ENCODE data around the gene EPPIN. TPM values are rescaled to one million over a fixed set of nuclear protein-coding genes. Genes with fewer than 3 reads are reported as not detected.

EPPIN gene
- not detected in 2 replicates for total RNA-seq

GRCh38 chr20:45547206-45547770, at the start of gene EPPIN:
EPPIN (minus strand) TSS chr20:45547401; CDS start chr20:45547357, 44 bp downstream.

GRCh38 chr20:45579184-45579583, 32.0 kb upstream of the EPPIN start, which contains the start of gene WFDC8:
WFDC8 (minus strand) TSS chr20:45579284; CDS start chr20:45579247, 37 bp downstream.

GRCh38 chr20:45539382-45539781, 7.8 kb downstream of the EPPIN start, which contains the start of gene WFDC6:
WFDC6 (minus strand) TSS chr20:45539482; CDS start chr20:45539407, 75 bp downstream.

DNA sequence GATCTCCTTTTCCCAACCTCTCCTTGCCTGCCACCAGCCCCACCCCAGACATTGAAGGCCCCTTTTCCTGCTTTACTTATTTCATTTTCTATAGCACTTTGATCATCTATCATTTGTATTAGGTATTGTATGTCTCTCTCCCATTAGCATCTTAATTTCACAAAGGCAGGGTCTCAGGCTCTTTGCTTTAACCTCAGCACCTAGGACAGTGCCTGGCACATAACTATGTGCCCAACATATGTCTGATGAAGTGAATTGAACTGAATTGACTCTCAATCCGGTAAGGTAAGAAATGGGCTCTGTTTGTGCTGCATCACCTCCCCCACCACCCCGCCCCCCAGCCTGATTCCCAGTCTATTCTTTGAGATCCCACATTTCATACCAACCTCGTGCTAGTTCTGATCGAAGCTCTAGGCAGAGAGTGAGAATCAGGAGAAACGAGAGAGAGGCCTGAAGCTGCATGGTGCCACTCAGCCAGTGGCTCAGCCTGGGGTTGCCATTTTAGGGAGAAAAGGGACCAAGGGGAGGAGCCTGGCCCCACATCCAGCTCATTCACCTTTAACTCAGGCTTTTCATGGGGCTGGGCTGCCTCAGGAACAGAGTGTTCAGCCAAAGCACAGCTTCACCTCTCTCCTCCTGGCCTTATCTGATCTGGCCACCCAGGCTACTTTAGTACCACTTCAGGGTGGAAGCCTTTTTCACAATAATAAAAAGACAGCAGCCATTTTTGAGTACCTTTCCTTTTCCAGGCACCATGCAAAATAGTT, 31.9 kb downstream of the EPPIN start, which contains the start of gene SPINT3:
Gene SPINT3 (minus strand): TSS at position 476 of the 767 bp plus-strand sequence. CDS start 14 bp downstream, at position 462.

Other genes starting within 250 kb of the EPPIN start
- not detected in 2 replicates for gene RBPJL, start 240.6 kb downstream of the EPPIN start, total RNA-seq
- gene MATN4, start 239.1 kb downstream of the EPPIN start, total RNA-seq, result not detected in 2 replicates
- gene SDC4, start 199.0 kb downstream of the EPPIN start, total RNA-seq, result 65.5 and 71.7 TPM in 2 replicates
- 16.8 and 19.8 TPM in 2 replicates for gene SYS1, start 184.2 kb downstream of the EPPIN start, total RNA-seq
- not detected in 2 replicates for gene TP53TG5, start 169.1 kb downstream of the EPPIN start, total RNA-seq
- gene DBNDD2, start 139.1 kb downstream of the EPPIN start, total RNA-seq, result 2.4 and 2.9 TPM in 2 replicates
- 85.3 and 91.4 TPM in 2 replicates for gene PIGT, start 131.3 kb downstream of the EPPIN start, total RNA-seq
- gene WFDC2, start 77.6 kb downstream of the EPPIN start, total RNA-seq, result not detected in 2 replicates
- gene SPINT3, start 31.8 kb downstream of the EPPIN start, total RNA-seq, result not detected in 2 replicates
- gene WFDC6, start 7.9 kb downstream of the EPPIN start, total RNA-seq, result not detected in 2 replicates
- not detected in 2 replicates for gene WFDC8, start 31.9 kb upstream of the EPPIN start, total RNA-seq
- gene WFDC10A, start 82.3 kb upstream of the EPPIN start, total RNA-seq, result not detected in 2 replicates
- gene WFDC9, start 83.9 kb upstream of the EPPIN start, total RNA-seq, result not detected in 2 replicates
- not detected in 2 replicates for gene WFDC11, start 122.8 kb upstream of the EPPIN start, total RNA-seq
- not detected in 2 replicates for gene WFDC13, start 154.6 kb upstream of the EPPIN start, total RNA-seq
- gene WFDC10B, start 157.6 kb upstream of the EPPIN start, total RNA-seq, result not detected in 2 replicates
- gene SPINT4, start 174.9 kb upstream of the EPPIN start, total RNA-seq, result not detected in 2 replicates
- gene WFDC3, start 244.5 kb upstream of the EPPIN start, total RNA-seq, result not detected in 2 replicates
- 23.3 and 25.9 TPM in 2 replicates for gene DNTTIP1, start 244.6 kb upstream of the EPPIN start, total RNA-seq

Measured in cardiac ventricle fibroblast (primary cell).